HepG2 (cell line): ENCODE results near the gene PDHX. TPM values are rescaled to one million over a fixed set of nuclear protein-coding genes. Genes with fewer than 3 reads are reported as not detected.

Source experiments
- HBP1 ChIP-seq: IDR thresholded peaks from 2 replicates; pipeline ENCODE4 v1.6.1; 2016; ENCODE audit warnings: low read depth, control low read depth
- NFRKB ChIP-seq: fragments of 450-650 bp; IDR thresholded peaks from 2 replicates; pipeline ENCODE4 v1.6.1; 2017
- NR3C1 ChIP-seq: sonication (generic); formaldehyde crosslinking; IDR thresholded peaks from 2 replicates; pipeline ENCODE4 v1.4.0; 2020; ENCODE audit warnings: missing genetic modification reagents
- RAD51 ChIP-seq: fragments of 450-650 bp; IDR thresholded peaks from 2 replicates; pipeline ENCODE4 v1.6.1; 2016; ENCODE audit warnings: borderline replicate concordance
- REST ChIP-seq, 2 experiments: IDR thresholded peaks; 2 replicates each; pipeline ENCODE4 v1.6.1; 2011 to 2012; ENCODE audit warnings: low read length in 2 of 2, borderline replicate concordance in 1 of 2, low read depth in 1 of 2, mild to moderate bottlenecking in 1 of 2, moderate library complexity in 1 of 2
- THAP7 ChIP-seq: sonication (generic); formaldehyde crosslinking; IDR thresholded peaks from 2 replicates; pipeline ENCODE4 v1.8.1; 2023; ENCODE audit warnings: mild to moderate bottlenecking, missing genetic modification reagents
- ZC3H13 ChIP-seq: sonication (generic); formaldehyde crosslinking; IDR thresholded peaks from 2 replicates; pipeline ENCODE4 v1.8.1; 2023; ENCODE audit warnings: mild to moderate bottlenecking, missing genetic modification reagents, moderate library complexity
- ZFP36L1 ChIP-seq: sonication (generic); formaldehyde crosslinking; IDR thresholded peaks from 2 replicates; pipeline ENCODE4 v1.8.0; 2022; ENCODE audit warnings: mild to moderate bottlenecking, missing genetic modification reagents, moderate library complexity
- ZFP36L2 ChIP-seq: sonication (generic); formaldehyde crosslinking; IDR thresholded peaks from 2 replicates; pipeline ENCODE4 v1.4.0; 2020; ENCODE audit warnings: missing genetic modification reagents
- ZHX1 ChIP-seq: sonication (generic); formaldehyde crosslinking; IDR thresholded peaks from 2 replicates; pipeline ENCODE4 v1.8.1; 2022; ENCODE audit warnings: low read depth, mild to moderate bottlenecking, missing genetic modification reagents
- ZMYM3 ChIP-seq: sonication (generic); formaldehyde crosslinking; IDR thresholded peaks from 2 replicates; pipeline ENCODE4 v1.5.1; 2020; ENCODE audit warnings: mild to moderate bottlenecking, missing genetic modification reagents
- ZNF12 ChIP-seq: sonication (generic); formaldehyde crosslinking; IDR thresholded peaks from 2 replicates; pipeline ENCODE4 v1.5.0; 2020; ENCODE audit warnings: missing genetic modification reagents
- ZNF280D ChIP-seq: sonication (generic); formaldehyde crosslinking; IDR thresholded peaks from 2 replicates; pipeline ENCODE4 v1.5.1; 2020; ENCODE audit warnings: mild to moderate bottlenecking, missing genetic modification reagents
- ZNF441 ChIP-seq: sonication (generic); formaldehyde crosslinking; IDR thresholded peaks from 2 replicates; pipeline ENCODE4 v1.7.0; 2021; ENCODE audit warnings: missing genetic modification reagents, borderline replicate concordance
- polyA plus RNA-seq, 8 experiments: library from polyadenylated mRNA; depleted of rRNA in 3 of 8; stranded (reverse) in 7 of 8; unstranded in 1 of 8; fragments of >200 nt; fragmentation: Illumina TruSeq in 4 of 8; extraction: Trizol in 4 of 8; gene quantifications; 2 replicates each; pipeline versions ENCODE4 v1.2.1 to v1.2.3, GENCODE V29; 2011 to 2016; ENCODE audit warnings: low read depth in 4 of 8, missing spikeins in 1 of 8, mixed read lengths in 1 of 8; ENCODE audit not compliant: insufficient read depth in 1 of 8
- total RNA-seq, 5 experiments: library from RNA; depleted of rRNA; stranded (reverse); fragments of >200 nt; fragmentation: Illumina TruSeq; extraction: Trizol; gene quantifications; 2 replicates each; pipeline ENCODE4 v1.2.3, GENCODE V29; 2016; ENCODE audit warnings: low read depth in 1 of 5

PDHX gene
- total and polyA plus RNA-seq, 2 of the 13 experiments (the other 11 are each of a cell fraction or from before 2014, with no cell fraction given), result 41.0 to 73.8 TPM

- TF ChIP-seq ZNF280D (CRISPR knock-in tag), result peak; percentile 25; the same call in 1 of the 2 replicates
- no peak; the same call in 1 of the 2 replicates for TF ChIP-seq ZMYM3 (CRISPR knock-in tag)
- peak; percentile 63; the same call in 1 of the 2 replicates for TF ChIP-seq NFRKB
- TF ChIP-seq ZNF441 (CRISPR knock-in tag), result peak; percentile 22; the same call in 1 of the 2 replicates
- peak in 1 of 2 experiments; percentile 14; a peak in 1 of 4 replicates for TF ChIP-seq REST (IDR thresholded peaks at IDR 0.05; ENCODE audit: borderline replicate concordance in 1 of 2, low read depth in 1 of 2, low read length in 2 of 2)
- no peak; the same call in 1 of the 2 replicates for TF ChIP-seq THAP7
- TF ChIP-seq ZFP36L1, result no peak
- no peak for TF ChIP-seq NR3C1 (CRISPR knock-in tag)
- peak; percentile 50; the same call in 1 of the 2 replicates for TF ChIP-seq ZHX1 (CRISPR knock-in tag)
- TF ChIP-seq ZFP36L2, result no peak
- no peak for TF ChIP-seq RAD51
- no peak for TF ChIP-seq ZNF12 (CRISPR knock-in tag)
- TF ChIP-seq HBP1, result peak; percentile 27; the same call in 1 of the 2 replicates
- TF ChIP-seq ZC3H13 (CRISPR knock-in tag), result peak; percentile 61; the same call in 1 of the 2 replicates
Measured at GRCh38 chr11:34916015-34916842, at the start of gene PDHX, which contains the start of gene APIP (continued).
